PC-3 (cell line): ENCODE measurements around the gene CACNG5. TPM values are rescaled to one million over a fixed set of nuclear protein-coding genes. Genes with fewer than 3 reads are reported as not detected.

ENCODE experiments used
- ATAC-seq: fragments of 200-7000 bp; cut with Tn5 transposase; 2 replicates; pipeline ENCODE4 v1.9.1; 2020; ENCODE audit warnings: mild to moderate bottlenecking, moderate library complexity
- BruUV-seq: library from RNA; stranded (reverse); fragments of 400-500 nt; replicated peaks from 2 replicates; lab custom pipeline; 2021; lab: Mats Ljungman, UMichigan
- CTCF ChIA-PET: fragments of 300-600 bp; sonication (Branson Sonifier 250); formaldehyde crosslinking; loops from one replicate; lab custom pipeline; 2022; ENCODE audit warnings: antibody characterized with exemption; lab: Charles Lee
- POLR2A ChIA-PET: fragments of 300-600 bp; sonication (Branson Sonifier 250); formaldehyde crosslinking; loops from one replicate; lab custom pipeline; 2022; ENCODE audit warnings: antibody characterized with exemption; ENCODE audit not compliant: unreplicated experiment; lab: Charles Lee
- DNase-seq: peaks from one replicate; pipeline ENCODE4 v3.0.0-alpha.2; 2015
- H2AFZ ChIP-seq: fragments of 300-600 bp; sonication (generic); 2 replicates; pipeline ENCODE4 v1.6.0; 2016; ENCODE audit warnings: antibody characterized with exemption, low read length
- H3F3A ChIP-seq: fragments of 300-600 bp; sonication (generic); one replicate; pipeline ENCODE4 v1.6.0; 2017; ENCODE audit warnings: antibody characterized with exemption, low read length, control low read depth, mild to moderate bottlenecking; ENCODE audit not compliant: unreplicated experiment
- H3K27ac ChIP-seq: fragments of 300-600 bp; sonication (generic); 2 replicates; pipeline ENCODE4 v1.5.1; 2016; ENCODE audit warnings: mild to moderate bottlenecking, low read length
- H3K27me3 ChIP-seq: fragments of 300-600 bp; sonication (generic); 2 replicates; pipeline ENCODE4 v1.6.1; 2016; ENCODE audit warnings: low read length, mixed read lengths
- H3K36me3 ChIP-seq: fragments of 300-600 bp; sonication (generic); 2 replicates; pipeline ENCODE4 v1.6.1; 2016; ENCODE audit warnings: low read depth, mixed run types, low read length, mixed read lengths
- H3K4me1 ChIP-seq: fragments of 300-600 bp; sonication (generic); 2 replicates; pipeline ENCODE4 v1.5.1; 2016; ENCODE audit warnings: low read length; ENCODE audit not compliant: insufficient read depth
- H3K4me2 ChIP-seq: fragments of 300-600 bp; sonication (generic); 2 replicates; pipeline ENCODE4 v1.6.0; 2016; ENCODE audit warnings: low read length
- H3K4me3 ChIP-seq: fragments of 300-600 bp; sonication (generic); 2 replicates; pipeline ENCODE4 v1.5.1; 2016; ENCODE audit warnings: mild to moderate bottlenecking, low read length, mixed read lengths
- H3K79me2 ChIP-seq: fragments of 300-600 bp; sonication (generic); 2 replicates; pipeline ENCODE4 v1.6.1; 2017; ENCODE audit warnings: low read length, mixed read lengths
- H3K9ac ChIP-seq: fragments of 300-600 bp; sonication (generic); 2 replicates; pipeline ENCODE4 v1.6.0; 2016; ENCODE audit warnings: mild to moderate bottlenecking, low read length
- H3K9me2 ChIP-seq: fragments of 300-600 bp; sonication (generic); replicated peaks from 2 replicates; pipeline ENCODE4 v1.6.1; 2016; ENCODE audit warnings: mixed run types, low read length, mixed read lengths
- H3K9me3 ChIP-seq: fragments of 300-600 bp; sonication (generic); 2 replicates; pipeline ENCODE4 v1.6.1; 2016; ENCODE audit warnings: low read length, mixed read lengths
- H4K20me1 ChIP-seq: fragments of 300-600 bp; sonication (generic); 2 replicates; pipeline ENCODE4 v1.6.1; 2016; ENCODE audit warnings: low read length, mixed read lengths
- EZH2 ChIP-seq: fragments of 300-600 bp; sonication (generic); IDR thresholded peaks from one replicate; pipeline ENCODE4 v1.6.1; 2017; ENCODE audit warnings: antibody characterized with exemption, mild to moderate bottlenecking, low read length; ENCODE audit not compliant: unreplicated experiment
- EZH2phosphoT487 ChIP-seq: fragments of 300-600 bp; sonication (generic); IDR thresholded peaks from 2 replicates; pipeline ENCODE4 v1.6.1; 2018; ENCODE audit warnings: mild to moderate bottlenecking, antibody characterized with exemption, low read length, borderline replicate concordance
- intact Hi-C: fragments of 100-400 bp; cut with micrococcal nuclease; formaldehyde crosslinking; loops from 2 replicates; pipeline ENCODE4 v1.9.0; 2023
- total RNA-seq: library from RNA; depleted of rRNA; stranded (reverse); fragments of >200 nt; gene quantifications from 2 replicates; pipeline ENCODE4 v1.2.3, GENCODE V29; 2014
- TF ChIP-seq, protein P1 (sequence below): fragments of 300-600 bp; sonication (generic); conservative IDR thresholded peaks from 2 replicates; pipeline ENCODE4 v1.5.1; 2017; ENCODE audit warnings: antibody characterized with exemption, low read depth, mild to moderate bottlenecking, low read length

CACNG5 gene
- total RNA-seq, 1 experiment from 2014 or later, result not detected

DNA sequence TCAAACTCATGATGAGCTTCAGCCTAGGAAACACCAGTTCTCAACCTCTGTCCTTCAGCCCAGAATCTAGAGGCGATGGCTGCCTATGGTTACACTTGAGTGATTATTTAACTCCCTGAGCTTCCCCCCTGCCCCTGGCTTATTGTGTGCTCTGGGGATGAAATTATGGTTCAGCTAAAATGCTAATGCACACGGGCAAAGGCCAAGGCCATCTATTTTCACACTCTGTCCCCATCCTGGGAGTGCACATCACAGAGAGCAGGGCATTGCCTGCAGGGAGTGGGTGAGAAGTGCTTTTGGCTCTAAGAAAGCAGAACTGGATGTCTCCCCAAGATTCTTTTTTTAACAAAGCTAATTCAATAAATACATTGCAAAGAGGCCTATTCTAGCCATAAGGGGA lies 21.6 kb upstream of the CACNG5 start:
- H3K4me2 ChIP-seq, result no peak overlapping the region
- H3K4me3 ChIP-seq, result no peak overlapping the region
- ATAC-seq (no peak), DNase-seq (no peak)
- no peaks in the 10 kb centered on the region for H3K9me3 ChIP-seq
- CTCF ChIA-PET, result no interaction called here
- H3K79me2 ChIP-seq, result no peaks in the 10 kb centered on the region
- H3K36me3 ChIP-seq, result no peaks in the 10 kb centered on the region
- no peak overlapping the region for H2AFZ ChIP-seq
- H3F3A ChIP-seq, result no peaks in the 10 kb centered on the region
- H4K20me1 ChIP-seq, result no peaks in the 10 kb centered on the region
- intact Hi-C loops, result no loop called here
- no peak overlapping the region for H3K9ac ChIP-seq
- POLR2A ChIA-PET, result no interaction called here
- H3K4me1 ChIP-seq, result no peaks in the 10 kb centered on the region
- peaks cover 20% of the 10 kb centered on the region; the same call in 1 of the 2 replicates for H3K27me3 ChIP-seq
- H3K9me2 ChIP-seq, result no peaks in the 10 kb centered on the region
- no peak overlapping the region for H3K27ac ChIP-seq
- no TSS peak for BruUV-seq
- TF ChIP-seq EZH2phosphoT487 (no peak), EZH2 (no peak)
- TF ChIP-seq, protein P1, sequence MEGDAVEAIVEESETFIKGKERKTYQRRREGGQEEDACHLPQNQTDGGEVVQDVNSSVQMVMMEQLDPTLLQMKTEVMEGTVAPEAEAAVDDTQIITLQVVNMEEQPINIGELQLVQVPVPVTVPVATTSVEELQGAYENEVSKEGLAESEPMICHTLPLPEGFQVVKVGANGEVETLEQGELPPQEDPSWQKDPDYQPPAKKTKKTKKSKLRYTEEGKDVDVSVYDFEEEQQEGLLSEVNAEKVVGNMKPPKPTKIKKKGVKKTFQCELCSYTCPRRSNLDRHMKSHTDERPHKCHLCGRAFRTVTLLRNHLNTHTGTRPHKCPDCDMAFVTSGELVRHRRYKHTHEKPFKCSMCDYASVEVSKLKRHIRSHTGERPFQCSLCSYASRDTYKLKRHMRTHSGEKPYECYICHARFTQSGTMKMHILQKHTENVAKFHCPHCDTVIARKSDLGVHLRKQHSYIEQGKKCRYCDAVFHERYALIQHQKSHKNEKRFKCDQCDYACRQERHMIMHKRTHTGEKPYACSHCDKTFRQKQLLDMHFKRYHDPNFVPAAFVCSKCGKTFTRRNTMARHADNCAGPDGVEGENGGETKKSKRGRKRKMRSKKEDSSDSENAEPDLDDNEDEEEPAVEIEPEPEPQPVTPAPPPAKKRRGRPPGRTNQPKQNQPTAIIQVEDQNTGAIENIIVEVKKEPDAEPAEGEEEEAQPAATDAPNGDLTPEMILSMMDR, result no peak

DNA sequence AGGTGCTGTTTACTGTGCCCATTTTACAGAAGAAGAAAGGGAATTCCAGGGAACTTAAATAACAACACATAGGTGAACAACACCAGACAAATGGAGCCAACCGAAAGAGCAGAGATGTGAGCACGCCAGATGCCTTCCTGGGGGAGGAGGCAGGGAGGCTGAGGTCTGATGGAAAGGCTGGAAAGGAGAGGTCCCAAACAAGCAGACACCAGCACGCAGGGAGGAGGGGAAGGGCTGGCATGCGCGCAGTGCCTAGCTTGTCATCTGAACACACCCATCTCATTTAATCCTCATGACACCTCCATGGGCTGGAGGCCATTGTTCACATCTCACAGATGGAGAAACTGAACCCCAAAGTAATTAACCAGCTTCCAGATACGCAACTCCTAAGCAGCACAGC lies 20.9 kb upstream of the CACNG5 start:
- H3K27me3 ChIP-seq, result peaks cover 20% of the 10 kb centered on the region; the same call in 1 of the 2 replicates
- no peaks in the 10 kb centered on the region for H4K20me1 ChIP-seq
- H3F3A ChIP-seq, result no peaks in the 10 kb centered on the region
- no peak for DNase-seq
- no peaks in the 10 kb centered on the region for H3K36me3 ChIP-seq
- intact Hi-C loops, result no loop called here
- ATAC-seq, result no peak
- H3K4me3 ChIP-seq, result no peak overlapping the region
- CTCF ChIA-PET, result no interaction called here
- BruUV-seq, result no TSS peak
- H3K79me2 ChIP-seq, result no peaks in the 10 kb centered on the region
- H3K4me2 ChIP-seq, result no peak overlapping the region
- no peak overlapping the region for H2AFZ ChIP-seq
- no peak overlapping the region for H3K27ac ChIP-seq
- no peaks in the 10 kb centered on the region for H3K4me1 ChIP-seq
- no peaks in the 10 kb centered on the region for H3K9me2 ChIP-seq
- H3K9ac ChIP-seq, result no peak overlapping the region
- no peak for TF ChIP-seq EZH2
- TF ChIP-seq, protein P1, result no peak
- TF ChIP-seq EZH2phosphoT487, result no peak
- POLR2A ChIA-PET, result no interaction called here
- H3K9me3 ChIP-seq, result no peaks in the 10 kb centered on the region

DNA sequence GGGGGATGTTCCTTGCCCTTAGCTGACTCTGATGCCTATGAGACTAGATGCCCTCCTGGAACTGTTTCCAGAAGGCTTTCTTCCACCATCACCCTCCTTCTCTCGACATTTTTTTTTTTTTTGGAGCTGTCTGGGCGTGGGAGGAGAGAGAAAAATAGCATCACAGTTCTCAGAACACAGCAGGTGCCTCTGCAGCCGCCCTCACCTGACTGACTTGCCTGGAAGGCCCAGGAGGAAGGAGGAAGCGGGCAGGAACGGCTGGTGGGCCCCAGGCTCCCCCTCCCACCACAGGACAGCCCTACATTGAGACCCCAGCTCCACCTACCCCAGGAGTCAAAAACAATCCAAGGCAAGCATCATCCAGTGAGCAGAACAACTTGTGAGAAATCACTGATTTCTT lies 20.3 kb upstream of the CACNG5 start:
- no peak for TF ChIP-seq EZH2
- TF ChIP-seq, protein P1, result no peak
- no peak for TF ChIP-seq EZH2phosphoT487
- DNase-seq (no peak), ATAC-seq (no peak)
- no peaks in the 10 kb centered on the region for H3K79me2 ChIP-seq
- H3K27me3 ChIP-seq, result peaks cover 20% of the 10 kb centered on the region; the same call in 1 of the 2 replicates
- no peaks in the 10 kb centered on the region for H3K36me3 ChIP-seq
- H3K4me1 ChIP-seq, result no peaks in the 10 kb centered on the region
- H3F3A ChIP-seq, result no peaks in the 10 kb centered on the region
- intact Hi-C loops, result no loop called here
- H3K4me2 ChIP-seq, result no peak overlapping the region
- CTCF ChIA-PET, result no interaction called here
- H4K20me1 ChIP-seq, result no peaks in the 10 kb centered on the region
- no peak overlapping the region for H3K27ac ChIP-seq
- H2AFZ ChIP-seq, result no peak overlapping the region
- BruUV-seq, result no TSS peak
- no peak overlapping the region for H3K4me3 ChIP-seq
- POLR2A ChIA-PET, result no interaction called here
- no peak overlapping the region for H3K9ac ChIP-seq
- H3K9me3 ChIP-seq, result no peaks in the 10 kb centered on the region
- H3K9me2 ChIP-seq, result no peaks in the 10 kb centered on the region
